Kidney (tissue), 14 donors: Measurements from ENCODE around the gene STX8. TPM values are rescaled to one million over a fixed set of nuclear protein-coding genes. Genes with fewer than 3 reads are reported as not detected.
"Not testable (repeated sequence)": the region's sequence is repeated elsewhere in the genome, so short reads cannot be mapped to it uniquely, and the experiment has no call there.

Source experiments
- DNase-seq, 5 donors: peaks; one replicate each; pipeline ENCODE4 v3.0.0-alpha.2; 2013 to 2020
- FAIRE-seq: peaks from 2 replicates; lab custom pipeline; 2012; peaks lifted over from hg19 to GRCh38; lab: Jason Lieb, UNC
- H3K27ac ChIP-seq, 2 donors: one replicate each; pipeline ENCODE4 v1.7.0; 2013; ENCODE audit warnings: low read depth in 2 of 2, low read length in 2 of 2, inconsistent platforms in 1 of 2
- H3K27me3 ChIP-seq: one replicate; pipeline ENCODE4 v1.7.1; 2013; ENCODE audit warnings: low read length, inconsistent platforms; ENCODE audit not compliant: control insufficient read depth, insufficient read depth
- H3K36me3 ChIP-seq, 3 donors: one replicate each; pipeline versions ENCODE4 v1.7.0 to v1.7.1; 2013; ENCODE audit warnings: low read length in 3 of 3, control low read depth in 1 of 3, inconsistent platforms in 1 of 3; ENCODE audit not compliant: insufficient read depth in 3 of 3, control insufficient read depth in 2 of 3
- H3K4me1 ChIP-seq, 3 donors: one replicate each; pipeline versions ENCODE4 v1.7.0 to v1.7.1; 2013; ENCODE audit warnings: low read length in 3 of 3, inconsistent platforms in 1 of 3, low read depth in 1 of 3; ENCODE audit not compliant: control insufficient read depth in 2 of 3, insufficient read depth in 2 of 3
- H3K4me3 ChIP-seq, 3 donors: one replicate each; pipeline versions ENCODE4 v1.7.0 to v1.8.1; 2013; ENCODE audit warnings: low read length in 3 of 3, control low read depth in 1 of 3, inconsistent platforms in 1 of 3
- H3K9ac ChIP-seq, 3 donors: one replicate each; pipeline versions ENCODE4 v1.7.0 to v1.7.1; 2013; ENCODE audit warnings: low read length in 3 of 3, control low read depth in 1 of 3, inconsistent platforms in 1 of 3
- H3K9me3 ChIP-seq, 3 donors: one replicate each; pipeline versions ENCODE4 v1.7.0 to v1.7.1; 2013; ENCODE audit warnings: low read length in 3 of 3, control low read depth in 1 of 3, inconsistent platforms in 1 of 3; ENCODE audit not compliant: control insufficient read depth in 2 of 3, insufficient read depth in 1 of 3
- intact Hi-C: fragments of 100-400 bp; cut with DNase I; formaldehyde crosslinking; loops from one replicate; pipeline ENCODE4 v1.11.1; 2022
- polyA plus RNA-seq: library from polyadenylated mRNA; stranded (reverse); fragments of 350-450 nt; fragmentation: Illumina TruSeq; extraction: RNeasy Lipid Tissue Mini Kit (QIAGEN cat#74804); gene quantifications from one replicate; pipeline ENCODE4 v1.2.3, GENCODE V29; 2014; ENCODE audit warnings: low read depth, low replicate concordance; ENCODE audit not compliant: insufficient read depth
- total RNA-seq: library from RNA; stranded (reverse); fragmentation: NEBNext Ultra II Directional; extraction: Animal tissue kit (Norgen Biotek cat#: 25700); gene quantifications from one replicate; pipeline ENCODE4 v1.2.1, GENCODE V29; 2021
- TF ChIP-seq, protein P1 (sequence below): IDR thresholded peaks from 3 replicates; pipeline ENCODE4 v1.5.1; 2012; ENCODE audit warnings: mild to moderate bottlenecking, moderate library complexity, borderline replicate concordance; ENCODE audit not compliant: insufficient read depth; ENCODE audit errors: extremely low read depth
- donor health status: control.
- donor health status: control.
- donor health status: control.
- donor health status: control.
- donor health status: control.
- donor health status: DM: yes; HTN: yes; CAD: no.
- donor health status: Normal renal cell carcinoma (clear cell type).

Gene STX8
- total and polyA plus RNA-seq, 2 donors from 2014 or later = 67.2 to 127 TPM

DNA sequence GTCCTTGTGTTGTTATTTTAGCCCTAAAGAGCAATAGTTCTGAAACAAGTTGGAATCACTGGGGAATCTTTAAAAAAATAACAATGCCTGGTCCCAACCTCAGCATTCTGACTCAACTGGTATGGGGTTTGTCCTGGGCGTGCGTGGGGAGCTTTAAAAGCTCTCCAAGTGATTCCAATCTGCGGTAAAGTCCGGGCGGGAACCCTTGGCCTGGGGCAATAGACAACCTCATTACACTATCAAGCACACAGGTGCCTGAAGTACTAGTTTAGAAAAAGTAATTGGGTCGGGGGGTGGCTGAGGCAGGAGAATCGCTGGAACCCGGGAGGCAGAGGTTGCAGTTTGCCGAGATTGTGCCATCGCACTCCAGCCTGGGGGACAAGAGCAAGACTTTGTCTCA lies 4.4 kb downstream of the STX8 start:
- no peak for FAIRE-seq
- intact Hi-C loops = no loop called here
- Histone ChIP-seq H3K4me1 (no peaks in the 10 kb centered on the region), H3K27ac (no peak overlapping the region), H3K9ac (no peak overlapping the region), H3K27me3 (no peaks in the 10 kb centered on the region), H3K4me3 (no peak overlapping the region), H3K9me3 (no peaks in the 10 kb centered on the region), H3K36me3 (peaks cover 0 to 4% (median 2%) of the 10 kb centered on the region in 3 donors)
- TF ChIP-seq, protein P1, sequence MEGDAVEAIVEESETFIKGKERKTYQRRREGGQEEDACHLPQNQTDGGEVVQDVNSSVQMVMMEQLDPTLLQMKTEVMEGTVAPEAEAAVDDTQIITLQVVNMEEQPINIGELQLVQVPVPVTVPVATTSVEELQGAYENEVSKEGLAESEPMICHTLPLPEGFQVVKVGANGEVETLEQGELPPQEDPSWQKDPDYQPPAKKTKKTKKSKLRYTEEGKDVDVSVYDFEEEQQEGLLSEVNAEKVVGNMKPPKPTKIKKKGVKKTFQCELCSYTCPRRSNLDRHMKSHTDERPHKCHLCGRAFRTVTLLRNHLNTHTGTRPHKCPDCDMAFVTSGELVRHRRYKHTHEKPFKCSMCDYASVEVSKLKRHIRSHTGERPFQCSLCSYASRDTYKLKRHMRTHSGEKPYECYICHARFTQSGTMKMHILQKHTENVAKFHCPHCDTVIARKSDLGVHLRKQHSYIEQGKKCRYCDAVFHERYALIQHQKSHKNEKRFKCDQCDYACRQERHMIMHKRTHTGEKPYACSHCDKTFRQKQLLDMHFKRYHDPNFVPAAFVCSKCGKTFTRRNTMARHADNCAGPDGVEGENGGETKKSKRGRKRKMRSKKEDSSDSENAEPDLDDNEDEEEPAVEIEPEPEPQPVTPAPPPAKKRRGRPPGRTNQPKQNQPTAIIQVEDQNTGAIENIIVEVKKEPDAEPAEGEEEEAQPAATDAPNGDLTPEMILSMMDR = no peak
- no peak for DNase-seq

DNA sequence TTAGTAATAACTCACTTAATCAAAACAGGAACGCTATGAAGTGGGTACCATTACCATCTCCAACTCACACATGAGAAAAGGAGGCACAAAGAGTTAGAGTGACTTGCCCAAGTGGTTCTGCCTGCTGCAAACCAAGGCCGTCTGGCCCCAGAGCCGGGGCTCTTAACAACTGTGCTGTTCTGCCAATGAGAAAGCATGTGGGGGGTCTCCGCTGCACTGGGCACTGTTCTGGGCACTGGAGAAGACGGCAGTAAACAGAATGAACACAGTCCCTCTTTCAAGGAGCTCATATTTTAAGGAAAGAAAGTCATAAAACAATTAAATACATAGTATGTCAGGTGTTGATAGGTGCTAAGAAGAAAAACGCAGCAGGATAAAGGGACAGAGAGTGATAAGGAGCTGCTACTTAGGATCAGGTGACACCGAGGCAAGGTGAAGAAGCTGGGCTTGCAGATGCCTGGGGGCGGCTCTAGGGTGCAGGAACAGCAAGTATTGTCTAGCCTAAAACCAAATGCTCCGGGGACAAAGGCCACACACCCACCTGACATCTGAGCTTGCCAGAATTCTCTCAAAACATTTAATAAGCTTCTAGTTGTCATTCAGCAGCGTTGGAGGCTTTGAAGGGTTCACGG lies 6.5 kb downstream of the STX8 start:
- Histone ChIP-seq H3K27ac (no peak overlapping the region), H3K9me3 (no peaks in the 10 kb centered on the region), H3K4me1 (no peaks in the 10 kb centered on the region), H3K9ac (no peak overlapping the region), H3K4me3 (no peak overlapping the region), H3K36me3 (peaks cover 0 to 4% (median 2%) of the 10 kb centered on the region in 3 donors), H3K27me3 (no peaks in the 10 kb centered on the region)
- no peak for DNase-seq
- FAIRE-seq = no peak
- intact Hi-C loops = no loop called here
- TF ChIP-seq, protein P1 = no peak

DNA sequence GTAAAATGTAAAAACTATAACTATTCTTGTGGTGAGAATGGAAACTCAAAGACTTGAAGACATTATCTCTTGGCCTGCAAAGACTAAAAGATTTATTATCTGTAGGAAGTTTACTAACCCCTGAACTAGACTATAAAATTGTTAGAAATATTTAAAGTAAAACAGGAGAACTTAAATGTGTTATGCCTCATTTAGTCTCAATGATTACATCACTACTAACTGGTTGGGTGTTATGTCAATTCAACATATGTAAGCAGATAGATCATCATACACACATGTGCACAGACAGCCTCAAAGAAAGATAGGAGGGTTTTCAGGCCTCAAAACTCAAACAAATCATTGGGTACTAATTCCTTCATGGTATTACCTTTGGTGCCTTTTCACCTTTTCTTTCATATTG lies 7.6 kb downstream of the STX8 start:
- FAIRE-seq (no peak), DNase-seq (no peak)
- TF ChIP-seq, protein P1 = no peak
- H3K36me3 ChIP-seq = peaks cover 0 to 4% (median 2%) of the 10 kb centered on the region in 3 donors
- H3K4me1 ChIP-seq = no peaks in the 10 kb centered on the region
- no peak overlapping the region for H3K9ac ChIP-seq
- no peaks in the 10 kb centered on the region for H3K9me3 ChIP-seq
- H3K27me3 ChIP-seq = no peaks in the 10 kb centered on the region
- H3K4me3 ChIP-seq = no peak overlapping the region
- no peak overlapping the region for H3K27ac ChIP-seq
- intact Hi-C loops = no loop called here

DNA sequence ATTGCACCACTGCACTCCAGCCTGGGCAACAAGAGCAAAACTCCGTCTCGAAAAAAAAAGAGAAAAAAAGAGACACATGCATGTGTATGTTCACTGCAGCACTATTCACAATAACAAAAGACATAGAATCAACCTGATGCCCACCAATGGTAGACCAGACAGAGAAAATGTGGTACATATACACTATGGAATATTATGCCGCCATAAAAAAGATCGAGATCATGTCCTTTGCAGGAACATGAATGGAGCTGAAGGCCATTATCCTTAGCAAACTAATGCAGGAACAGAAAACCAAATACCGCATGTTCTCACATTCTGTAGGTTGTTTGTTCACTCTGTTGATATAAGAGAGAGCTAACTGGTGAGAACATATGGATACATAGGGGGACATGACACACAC lies 8.9 kb downstream of the STX8 start:
- FAIRE-seq, DNase-seq: not testable (repeated sequence)

More for the DNA sequence above, 8.9 kb downstream of the STX8 start:
- H3K4me1 ChIP-seq, H3K36me3 ChIP-seq, H3K4me3 ChIP-seq, H3K9ac ChIP-seq, H3K9me3 ChIP-seq, H3K27me3 ChIP-seq, H3K27ac ChIP-seq, intact Hi-C loops: not testable (repeated sequence)
